ENCODE measurements around the gene ADD1.
A peak's percentile ranks its signal among the peaks of the same experiment; 100 is the strongest.

ADD1 gene

DNA sequence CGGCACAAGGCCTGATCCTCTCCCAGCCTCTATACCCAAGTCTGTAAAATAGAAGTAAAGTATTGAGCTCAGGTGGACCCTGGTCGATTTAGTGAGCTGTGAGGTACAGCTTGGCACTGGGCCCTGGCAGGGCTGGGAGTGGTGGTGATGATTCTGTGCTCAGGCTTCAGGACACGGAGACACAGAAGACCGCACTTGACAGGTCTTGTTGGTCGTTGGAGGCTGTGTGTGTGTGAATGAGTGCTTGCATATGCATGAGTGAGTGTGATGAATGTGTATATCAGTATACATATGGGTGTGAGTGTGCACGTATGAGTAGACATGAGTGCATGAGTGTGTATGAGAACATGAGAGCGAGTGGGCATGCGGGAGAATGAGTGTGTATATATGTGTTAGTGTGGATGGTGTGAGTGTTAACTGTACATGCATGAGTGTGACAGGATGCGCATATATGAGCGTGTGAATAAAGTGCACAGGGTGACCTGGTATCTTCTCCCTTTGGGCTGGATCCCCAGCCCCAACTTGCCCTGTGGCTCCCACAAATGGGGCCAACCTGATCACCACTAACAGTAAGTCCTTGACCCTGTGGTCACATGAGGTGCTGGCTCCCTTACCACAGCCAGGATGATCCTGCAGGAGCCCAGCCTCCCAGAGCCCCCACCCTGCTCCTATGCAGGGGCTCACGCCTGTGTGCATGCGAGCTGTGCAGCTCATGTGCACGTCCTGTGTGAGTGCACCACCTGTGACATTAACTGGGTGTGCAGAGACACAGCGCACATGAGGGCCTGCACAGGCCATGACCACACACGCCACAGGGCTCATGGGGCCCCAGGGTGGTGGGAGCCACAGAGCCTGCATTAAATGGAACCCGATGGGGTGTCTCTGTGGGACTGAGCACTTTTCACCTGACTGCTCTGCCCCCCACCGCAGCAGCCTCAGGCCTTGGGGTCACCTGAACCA lies 29.9 kb upstream of the ADD1 start:
- H3K4me3 Mint-ChIP-seq, result peak overlapping the region; percentile 95
- H3K9me3 Mint-ChIP-seq, result no peaks in the 10 kb centered on the region
- H3K36me3 Mint-ChIP-seq, result peaks cover 6% of the 10 kb centered on the region
- H3K4me1 Mint-ChIP-seq, result peaks cover 58% of the 10 kb centered on the region
- H3K27ac Mint-ChIP-seq, result peak overlapping the region; percentile 38
- H3K27me3 Mint-ChIP-seq, result no peaks in the 10 kb centered on the region

DNA sequence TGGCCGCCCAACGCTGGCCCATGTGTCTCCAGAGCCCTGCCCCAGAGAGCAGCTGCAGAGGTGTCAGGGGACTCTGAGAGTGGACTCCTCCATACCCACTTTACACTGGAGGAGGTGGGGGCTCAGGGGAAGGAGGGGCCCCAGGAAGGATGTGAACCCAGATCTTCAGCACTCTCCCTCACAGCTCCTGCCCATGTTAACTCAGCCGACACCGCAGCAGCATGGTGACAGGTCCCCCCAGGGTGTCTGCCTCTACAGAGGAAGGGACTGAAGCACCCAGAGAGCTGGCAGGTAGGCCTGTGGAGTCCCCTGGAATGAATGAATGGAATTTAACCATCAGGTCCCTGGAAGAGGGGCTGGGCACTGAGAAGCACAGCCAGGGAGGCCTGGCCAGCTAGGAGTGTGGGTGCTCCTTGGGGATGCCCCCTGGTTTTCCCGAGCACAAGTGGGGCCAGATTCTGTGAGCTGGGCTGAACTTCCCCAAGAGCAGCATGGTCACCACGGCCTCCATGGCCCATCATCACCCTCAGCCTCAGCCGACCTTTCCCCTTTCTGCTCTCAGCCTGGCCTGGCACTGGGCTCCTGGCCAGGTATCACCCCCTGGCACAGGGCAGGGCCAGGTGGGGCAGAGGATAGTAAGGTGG lies 28.9 kb upstream of the ADD1 start:
- H3K4me1 Mint-ChIP-seq, result peaks cover 63% of the 10 kb centered on the region
- peak overlapping the region; percentile 95 for H3K4me3 Mint-ChIP-seq
- no peaks in the 10 kb centered on the region for H3K27me3 Mint-ChIP-seq
- peaks cover 6% of the 10 kb centered on the region for H3K36me3 Mint-ChIP-seq
- no peak overlapping the region for H3K27ac Mint-ChIP-seq
- H3K9me3 Mint-ChIP-seq, result no peaks in the 10 kb centered on the region

DNA sequence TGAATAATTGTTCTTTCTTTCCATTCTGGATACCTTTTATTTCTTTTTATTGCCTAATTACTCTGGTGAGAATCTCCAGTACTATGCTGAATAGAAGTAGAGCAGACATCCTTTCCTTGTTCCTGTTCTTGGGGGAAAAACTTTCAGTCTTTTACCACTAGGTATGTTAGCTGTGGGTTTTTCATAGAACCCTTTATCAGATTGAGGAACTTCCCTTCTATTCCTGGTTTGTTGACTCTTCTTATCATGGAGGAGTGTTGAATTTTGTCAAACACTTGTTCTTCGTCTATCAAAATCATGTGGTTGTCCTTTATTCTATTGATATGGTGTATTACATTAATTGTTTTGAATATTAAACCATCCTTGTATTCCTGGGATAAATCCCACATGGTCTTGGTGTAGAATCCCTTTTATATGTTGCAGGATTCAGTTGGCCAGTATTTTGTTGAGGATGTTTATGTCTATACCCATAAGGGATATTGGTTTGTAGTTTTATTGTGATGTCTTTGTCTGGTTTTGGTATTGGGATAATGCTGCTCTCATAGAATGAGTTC lies 27.2 kb upstream of the ADD1 start:
- Mint-ChIP-seq H3K36me3 (peaks cover 6% of the 10 kb centered on the region), H3K27me3 (no peaks in the 10 kb centered on the region), H3K9me3 (no peaks in the 10 kb centered on the region), H3K27ac (peak overlapping the region; percentile 30), H3K4me1 (peaks cover 65% of the 10 kb centered on the region), H3K4me3 (peak overlapping the region; percentile 87)

DNA sequence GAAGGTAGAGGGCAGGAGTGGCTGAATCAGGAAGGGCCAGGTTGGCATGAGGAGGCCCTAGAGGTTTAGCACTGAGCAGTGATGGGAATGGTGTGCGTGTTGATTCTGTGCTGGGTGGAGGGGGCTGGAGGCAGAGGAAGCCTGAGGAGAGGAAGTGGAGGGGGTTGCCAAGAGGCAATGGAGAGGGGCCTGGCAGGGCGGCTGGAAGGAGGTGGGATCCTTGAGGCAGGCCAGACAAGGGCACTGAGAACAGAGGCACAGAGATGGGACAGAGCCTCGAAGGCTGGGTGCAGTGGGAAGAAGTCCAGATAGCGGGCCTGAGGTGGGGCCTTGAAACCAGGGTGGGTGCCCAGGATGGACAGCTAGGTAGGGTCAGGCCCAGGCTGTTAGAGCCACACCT lies 26.5 kb upstream of the ADD1 start:
- Mint-ChIP-seq H3K4me1 (peaks cover 59% of the 10 kb centered on the region), H3K9me3 (no peaks in the 10 kb centered on the region), H3K4me3 (peak overlapping the region; percentile 87), H3K36me3 (peaks cover 6% of the 10 kb centered on the region), H3K27me3 (no peaks in the 10 kb centered on the region), H3K27ac (peak overlapping the region; percentile 35)

DNA sequence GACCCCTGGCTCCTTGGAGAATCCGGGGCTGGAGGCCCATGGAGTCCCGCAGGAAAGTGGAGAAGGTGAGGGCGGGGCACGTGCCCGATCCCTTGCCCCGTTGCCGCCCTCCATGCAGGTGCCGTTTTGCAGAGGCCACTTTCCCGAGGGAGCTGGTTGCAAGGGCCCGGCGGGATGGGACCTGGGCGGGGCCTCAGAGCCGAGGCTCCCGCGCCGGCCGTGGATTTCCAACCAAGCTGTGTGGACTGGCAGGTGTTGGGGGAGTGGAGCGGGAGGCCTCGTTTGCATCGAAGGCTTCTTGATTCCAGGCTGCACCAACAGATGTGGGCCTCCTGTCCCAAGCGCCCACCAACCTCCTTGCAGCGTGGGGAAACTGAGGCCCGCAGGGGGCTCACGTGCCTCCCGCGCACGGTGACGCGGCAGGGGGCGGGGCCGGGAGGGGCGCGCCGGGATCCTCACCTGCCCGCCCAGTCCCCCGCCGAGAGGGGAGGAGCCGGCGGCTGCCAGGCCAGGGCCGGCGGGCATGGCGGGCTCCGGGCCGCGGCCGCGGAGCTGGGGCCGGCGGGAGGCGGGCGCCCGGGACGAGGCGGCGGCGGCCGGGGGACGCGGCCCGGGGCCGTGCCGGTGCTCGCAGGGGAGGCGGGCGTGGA lies 25.8 kb upstream of the ADD1 start:
- Mint-ChIP-seq H3K4me1 (peaks cover 57% of the 10 kb centered on the region), H3K36me3 (peaks cover 6% of the 10 kb centered on the region), H3K27me3 (no peaks in the 10 kb centered on the region), H3K27ac (no peak overlapping the region), H3K9me3 (no peaks in the 10 kb centered on the region), H3K4me3 (peak overlapping the region; percentile 87)

DNA sequence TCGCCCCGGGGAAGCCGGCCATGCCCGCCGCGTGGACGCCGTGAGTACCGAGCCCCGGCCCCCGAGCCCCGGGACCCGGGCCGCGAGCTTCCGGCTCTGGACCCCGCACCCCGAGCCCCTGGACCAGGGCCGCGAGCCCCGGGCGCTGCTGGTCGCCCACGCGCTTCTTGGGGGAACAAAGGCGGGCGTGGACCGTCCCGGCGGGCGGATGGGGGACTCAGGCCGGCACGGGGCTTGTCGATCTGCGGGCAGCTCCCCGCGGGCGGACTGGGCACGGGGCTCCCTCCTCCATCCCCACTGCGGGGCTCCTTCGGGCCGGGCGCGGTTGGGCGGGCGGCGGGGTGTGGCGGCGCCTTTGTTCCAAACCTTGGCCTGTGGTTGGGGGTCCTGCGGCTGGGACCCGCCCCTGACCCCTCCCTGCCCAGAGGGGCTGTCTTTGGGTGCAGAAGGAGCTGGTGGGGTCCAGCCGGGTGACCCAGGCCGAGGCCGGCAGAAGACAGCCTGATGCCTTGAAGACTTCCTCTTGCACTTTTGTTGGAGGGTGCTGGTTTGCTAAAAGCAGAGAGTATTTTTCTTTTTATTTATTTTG lies 25.2 kb upstream of the ADD1 start:
- Mint-ChIP-seq H3K4me1 (peaks cover 52% of the 10 kb centered on the region), H3K4me3 (peak overlapping the region; percentile 74), H3K9me3 (no peaks in the 10 kb centered on the region), H3K36me3 (peaks cover 6% of the 10 kb centered on the region), H3K27me3 (no peaks in the 10 kb centered on the region), H3K27ac (no peak overlapping the region)

DNA sequence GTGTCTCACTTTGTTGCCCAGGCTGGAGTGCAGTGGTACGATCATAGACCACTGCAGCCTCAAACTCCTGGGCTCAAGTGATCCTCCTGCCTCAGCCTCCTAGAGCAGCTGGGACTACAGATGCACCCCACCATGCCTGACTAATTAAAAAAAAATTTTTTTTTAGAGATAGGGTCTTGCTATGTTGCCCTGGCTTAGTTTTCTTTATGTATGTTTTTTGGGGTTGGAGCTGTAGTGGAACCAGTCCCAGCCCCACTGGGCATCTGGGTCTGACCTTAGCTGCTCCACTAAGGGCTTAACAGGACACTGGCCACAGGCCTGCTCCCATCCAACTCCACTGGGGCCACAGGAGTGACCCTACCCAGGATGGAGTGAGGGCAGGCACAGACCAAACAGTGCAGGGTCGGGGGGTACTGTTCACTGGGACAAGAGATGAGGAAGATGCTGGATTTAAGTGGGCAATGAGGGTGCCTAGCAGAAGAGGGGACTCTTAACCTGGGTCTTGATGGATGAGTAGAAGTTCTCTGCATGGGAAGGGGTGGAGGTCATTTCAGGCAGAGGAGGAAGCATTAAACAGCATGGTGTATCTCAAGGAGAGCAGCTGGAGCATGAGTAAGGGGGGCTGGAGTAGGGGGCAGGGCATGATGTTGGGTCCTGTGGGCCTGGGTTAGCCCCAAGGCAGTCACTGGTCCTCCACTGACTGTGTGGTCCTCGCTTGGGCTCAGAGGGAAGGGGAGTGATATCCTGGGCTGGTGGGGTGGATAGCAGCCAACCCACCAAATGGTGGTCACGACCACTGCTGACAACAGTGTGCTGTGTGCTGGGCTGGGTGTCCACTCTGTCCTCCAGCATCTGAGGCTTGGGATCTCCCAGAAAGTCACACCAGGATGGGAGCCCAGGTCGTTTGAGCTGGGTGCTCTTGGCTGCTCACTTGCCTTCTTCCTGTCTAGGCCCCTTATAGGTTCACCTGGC lies 24.1 kb upstream of the ADD1 start:
- peak overlapping the region; percentile 74 for H3K4me3 Mint-ChIP-seq
- peak overlapping the region; percentile 46 for H3K27ac Mint-ChIP-seq
- peaks cover 6% of the 10 kb centered on the region for H3K36me3 Mint-ChIP-seq
- peaks cover 42% of the 10 kb centered on the region for H3K4me1 Mint-ChIP-seq
- no peaks in the 10 kb centered on the region for H3K27me3 Mint-ChIP-seq
- H3K9me3 Mint-ChIP-seq, result no peaks in the 10 kb centered on the region

DNA sequence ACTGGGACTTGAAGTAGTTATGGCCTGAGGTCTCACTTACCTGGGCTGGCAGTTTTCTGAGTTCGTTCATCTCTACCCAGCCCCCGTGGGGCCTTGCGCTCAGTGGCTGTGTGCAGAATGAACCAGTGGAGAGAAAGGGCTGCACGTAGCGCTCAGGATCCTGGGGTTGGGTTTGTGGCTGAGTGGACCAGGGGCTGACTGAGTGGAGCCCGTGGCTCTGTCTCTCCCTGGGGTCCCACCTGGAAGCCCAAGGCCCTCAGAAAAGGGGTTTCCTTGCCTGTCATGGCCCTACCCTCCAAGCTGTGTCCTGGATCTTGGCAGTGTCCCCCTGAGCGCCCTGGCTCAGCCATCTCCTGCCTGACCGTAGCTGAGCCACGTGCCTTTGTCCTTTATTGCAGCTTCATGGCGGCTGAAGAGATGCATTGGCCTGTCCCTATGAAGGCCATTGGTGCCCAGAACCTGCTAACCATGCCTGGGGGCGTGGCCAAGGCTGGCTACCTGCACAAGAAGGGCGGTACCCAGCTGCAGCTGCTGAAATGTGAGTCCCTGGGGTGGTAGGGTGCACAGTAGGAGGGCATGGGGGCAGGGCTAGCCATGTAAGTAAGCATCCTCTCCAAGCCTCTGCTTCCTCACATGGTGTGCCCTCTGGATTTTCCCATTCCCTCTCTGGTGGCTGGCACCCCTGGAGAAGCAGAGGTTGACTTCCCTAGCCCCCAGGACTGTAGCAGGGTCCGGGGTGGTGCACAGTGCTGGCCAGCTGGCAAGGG lies 23.2 kb upstream of the ADD1 start:
- Mint-ChIP-seq H3K4me3 (peak overlapping the region; percentile 31), H3K4me1 (peaks cover 33% of the 10 kb centered on the region), H3K27ac (peak overlapping the region; percentile 51), H3K9me3 (no peaks in the 10 kb centered on the region), H3K36me3 (peaks cover 6% of the 10 kb centered on the region), H3K27me3 (no peaks in the 10 kb centered on the region)

DNA sequence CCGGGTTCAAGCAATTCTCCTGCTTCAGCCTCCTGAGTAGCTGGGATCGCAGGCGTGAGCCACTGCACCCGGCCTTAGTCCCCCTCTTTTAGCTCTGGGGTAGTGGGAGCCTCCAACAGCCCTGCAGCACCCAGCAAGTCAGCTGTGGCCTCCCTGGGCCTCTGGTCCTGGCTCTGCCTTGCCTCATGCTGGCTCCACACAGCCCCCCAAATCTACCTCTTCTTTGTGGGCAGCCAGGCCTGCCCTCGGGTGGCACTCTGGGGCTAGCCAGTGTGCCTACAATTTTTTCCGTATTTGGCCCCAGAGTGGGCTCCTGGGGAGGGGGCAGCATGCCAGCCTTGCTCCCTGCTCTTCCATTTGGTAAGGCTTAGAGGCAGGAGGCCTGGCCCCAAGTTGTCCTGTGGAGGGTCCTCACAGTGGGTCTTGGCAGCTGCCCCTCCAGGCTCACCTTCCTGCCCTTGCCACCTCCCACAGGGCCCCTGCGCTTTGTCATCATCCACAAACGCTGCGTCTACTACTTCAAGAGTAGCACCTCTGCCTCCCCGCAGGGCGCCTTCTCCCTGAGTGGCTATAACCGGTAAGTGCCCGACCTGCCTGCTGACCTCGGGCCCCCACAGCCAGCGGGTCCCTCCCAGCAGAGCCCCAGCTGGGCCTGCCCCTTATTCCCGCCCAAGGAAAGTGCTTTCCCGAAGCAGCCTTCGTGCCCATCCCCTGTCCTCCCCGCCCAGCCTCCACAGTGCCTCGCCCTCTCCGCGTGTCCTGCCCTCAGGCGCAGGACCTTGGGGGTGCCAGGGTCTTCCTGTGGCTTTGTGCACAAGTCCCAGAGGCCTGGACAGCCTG lies 21.0 kb upstream of the ADD1 start:
- Mint-ChIP-seq H3K27ac (peak overlapping the region; percentile 59), H3K4me1 (peaks cover 18% of the 10 kb centered on the region), H3K4me3 (no peak overlapping the region), H3K9me3 (no peaks in the 10 kb centered on the region), H3K27me3 (no peaks in the 10 kb centered on the region), H3K36me3 (peaks cover 5% of the 10 kb centered on the region)

DNA sequence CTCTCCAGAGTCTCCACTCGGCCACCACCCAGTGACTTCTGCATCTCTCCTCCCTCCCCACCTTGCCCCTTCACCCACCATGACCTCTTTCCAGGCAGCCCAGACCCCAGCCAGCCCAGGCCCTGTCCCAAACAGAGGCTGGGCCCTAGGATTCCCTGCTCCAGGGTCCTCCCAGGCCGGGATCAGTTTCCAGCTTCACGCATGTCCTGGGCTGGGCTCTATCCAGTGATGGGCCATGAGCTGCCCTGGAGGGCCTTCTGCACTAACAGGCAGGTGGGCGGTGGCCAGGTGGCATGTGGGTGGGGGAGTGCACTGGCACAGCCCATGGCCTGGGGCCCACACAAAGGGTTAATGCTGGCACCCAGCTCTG lies 20.4 kb upstream of the ADD1 start:
- no peaks in the 10 kb centered on the region for H3K9me3 Mint-ChIP-seq
- no peak overlapping the region for H3K4me3 Mint-ChIP-seq
- peaks cover 5% of the 10 kb centered on the region for H3K36me3 Mint-ChIP-seq

DNA sequence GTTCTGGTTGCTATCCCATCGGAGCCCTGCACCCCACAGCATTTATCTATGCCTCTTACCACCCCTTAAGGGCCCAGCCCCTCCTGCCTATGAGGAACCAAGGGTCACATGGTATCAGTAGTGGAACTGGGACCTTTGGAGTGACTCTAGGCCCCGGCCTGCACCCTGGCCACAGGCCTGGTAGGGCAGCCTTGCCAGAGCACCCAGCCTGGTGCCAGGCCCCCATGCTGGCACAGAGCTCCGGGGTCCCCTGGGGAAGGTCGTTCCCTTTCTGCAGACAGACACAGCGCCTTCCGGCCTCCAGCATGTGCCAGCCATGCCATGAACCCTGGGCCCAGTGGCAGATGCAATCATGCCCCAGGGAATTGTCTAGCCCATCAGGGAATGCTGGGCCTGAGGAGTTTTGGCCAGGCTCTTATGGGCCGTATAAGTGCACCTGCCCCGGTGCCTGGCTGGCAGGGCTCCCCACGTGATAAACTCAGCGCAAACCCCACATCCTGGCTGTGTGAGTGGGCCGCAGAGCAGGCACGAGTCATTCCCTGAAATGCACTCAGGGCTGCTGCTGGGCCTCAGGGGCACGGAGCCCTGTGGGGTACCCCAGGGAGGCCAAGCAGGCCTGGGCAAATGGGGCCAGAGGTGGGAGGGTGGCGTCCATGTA lies 19.8 kb upstream of the ADD1 start:
- Mint-ChIP-seq H3K9me3 (no peaks in the 10 kb centered on the region), H3K36me3 (peaks cover 5% of the 10 kb centered on the region), H3K4me3 (no peak overlapping the region), H3K27ac (no peak overlapping the region), H3K27me3 (no peaks in the 10 kb centered on the region), H3K4me1 (peaks cover 18% of the 10 kb centered on the region)

More for the DNA sequence above, 20.4 kb upstream of the ADD1 start:
- Mint-ChIP-seq H3K27me3 (no peaks in the 10 kb centered on the region), H3K4me1 (peaks cover 18% of the 10 kb centered on the region), H3K27ac (no peak overlapping the region)

DNA sequence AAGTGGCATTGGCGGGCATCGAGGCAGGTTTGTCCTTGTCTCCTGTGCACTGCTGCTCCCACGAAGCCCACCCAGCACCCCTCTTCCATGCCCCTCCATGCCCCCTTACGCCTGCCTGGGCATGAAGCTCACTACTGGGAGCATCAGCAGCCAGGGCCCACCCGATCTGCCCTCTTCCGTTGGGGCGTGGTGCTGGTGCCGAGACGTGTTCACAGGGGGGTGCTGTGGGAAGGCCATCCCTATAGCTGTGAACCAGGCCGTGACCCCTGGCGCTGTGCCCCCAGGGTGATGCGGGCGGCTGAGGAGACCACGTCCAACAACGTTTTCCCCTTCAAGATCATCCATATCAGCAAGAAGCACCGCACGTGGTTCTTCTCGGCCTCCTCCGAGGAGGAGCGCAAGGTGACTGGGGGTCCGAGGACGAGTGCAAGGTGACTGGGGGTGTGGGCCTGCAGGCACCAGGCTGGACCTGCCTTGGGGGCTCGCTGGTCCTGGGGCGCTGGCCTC lies 19.3 kb upstream of the ADD1 start:
- Mint-ChIP-seq H3K9me3 (no peaks in the 10 kb centered on the region), H3K36me3 (peaks cover 5% of the 10 kb centered on the region), H3K27me3 (no peaks in the 10 kb centered on the region), H3K4me3 (no peak overlapping the region), H3K4me1 (peaks cover 17% of the 10 kb centered on the region), H3K27ac (no peak overlapping the region)

Measured in activated naive CD4-positive, alpha-beta T cell treated with anti-CD3 and anti-CD28 coated beads, Interleukin-2, amount 50 U/mL, for 24 hours (primary cell).